Activated CD8-positive, alpha-beta memory T cell treated with anti-CD3 and anti-CD28 coated beads for 48 hours (primary cell): ENCODE data around the gene IFT22.
"Not testable (repeated sequence)": the region's sequence is repeated elsewhere in the genome, so short reads cannot be mapped to it uniquely, and the experiment has no call there.

ENCODE experiments used
- DNase-seq, 3 experiments: peaks; one replicate each; pipeline ENCODE4 v3.0.0-alpha.2; 2020; ENCODE audit warnings: low read depth in 2 of 3, low spot score in 2 of 3

The IFT22 gene

DNA sequence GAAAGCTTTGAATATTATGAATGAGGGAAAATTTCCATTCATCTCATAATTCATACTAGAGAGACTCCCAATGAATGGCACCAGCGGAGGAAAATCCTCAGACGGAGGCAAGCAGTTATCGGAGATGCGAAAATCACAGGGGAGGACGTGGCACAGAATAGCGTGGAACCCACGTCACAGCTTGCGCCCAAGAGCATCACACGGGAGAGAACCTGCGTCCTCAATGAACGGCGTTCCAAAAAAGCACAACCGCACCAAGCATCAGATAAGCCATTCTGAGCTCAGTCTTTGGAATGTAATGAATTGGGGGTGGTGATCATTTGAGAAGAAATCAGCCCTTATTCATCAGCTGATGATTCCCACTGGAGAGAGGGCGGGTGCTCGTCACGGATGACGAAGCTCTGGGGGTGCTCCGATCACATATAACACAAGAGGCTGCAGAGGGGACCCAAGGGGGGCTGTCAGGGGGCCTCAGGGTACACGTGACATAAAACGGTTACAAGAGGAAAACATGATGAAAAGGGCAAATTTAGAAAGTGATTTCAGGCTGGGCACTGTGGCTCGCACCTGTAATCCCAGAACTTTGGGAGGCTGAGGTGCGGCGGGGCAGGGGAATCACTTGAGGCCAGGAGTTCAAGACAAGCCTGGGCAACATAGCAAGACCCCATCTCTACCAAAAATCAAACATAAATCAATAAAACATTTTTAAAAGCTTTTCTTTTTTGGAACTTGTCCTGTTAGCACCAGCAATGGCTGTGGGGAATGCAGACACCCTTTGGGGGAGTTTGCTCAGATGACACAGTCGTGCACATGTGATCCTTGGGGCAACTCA is 42.9 kb downstream of the IFT22 start:
- no peak for DNase-seq

DNA sequence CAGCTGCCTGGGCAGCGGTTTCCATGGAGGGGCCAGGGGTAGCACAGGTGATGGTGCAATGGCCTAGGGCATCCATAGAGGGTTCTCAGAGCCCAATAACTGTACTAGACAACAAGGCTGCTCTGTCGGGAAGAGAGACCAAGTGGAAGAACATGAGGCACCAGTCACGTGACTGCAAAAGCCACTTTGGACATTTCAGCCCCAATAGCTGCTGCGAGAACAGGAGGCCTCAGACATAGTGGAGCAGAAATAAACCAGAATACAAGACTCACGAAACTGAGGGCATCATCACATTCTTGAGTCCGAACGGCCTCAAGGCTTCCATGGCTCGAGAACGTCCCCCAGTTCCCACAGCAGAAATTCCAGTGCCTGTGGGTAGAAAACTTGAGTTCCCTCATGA is 44.5 kb downstream of the IFT22 start:
- no peak for DNase-seq

DNA sequence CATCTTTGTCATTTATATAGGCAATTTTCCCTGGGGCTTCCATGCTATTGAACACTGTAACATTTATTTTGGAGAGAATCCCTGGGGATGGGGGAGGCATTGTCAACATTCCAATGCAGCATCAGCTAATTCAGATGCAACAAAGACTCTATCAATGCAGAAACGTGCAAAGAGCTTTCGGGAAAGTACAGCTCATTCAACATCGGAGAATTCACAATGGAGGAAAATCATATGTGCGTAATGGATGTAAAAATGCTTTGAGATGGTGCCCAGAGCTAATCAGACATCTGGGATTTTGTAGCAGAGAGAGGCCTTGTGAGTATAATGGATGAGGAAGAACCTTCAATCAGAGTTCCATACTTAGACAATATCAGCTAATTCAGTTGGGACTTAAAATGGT is 48.4 kb downstream of the IFT22 start:
- DNase-seq: no peak

DNA sequence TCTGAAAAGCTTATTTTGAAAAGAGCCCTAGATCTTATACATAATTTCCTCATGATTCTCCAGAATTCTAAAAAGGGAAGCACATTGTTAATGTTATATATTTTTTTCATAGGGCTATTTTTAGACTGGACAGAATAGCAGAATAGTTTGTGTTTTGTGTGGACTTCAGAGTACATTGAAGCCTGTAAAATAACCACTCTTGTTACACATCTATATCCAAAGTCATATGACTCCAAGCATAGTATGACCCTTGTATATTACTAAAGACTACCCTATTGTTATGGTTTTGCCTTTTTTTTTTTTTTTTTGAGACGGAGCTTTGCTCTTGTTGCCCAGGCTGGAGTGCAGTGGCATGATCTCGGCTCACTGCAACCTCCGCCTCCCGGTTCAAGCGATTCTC is 50.6 kb downstream of the IFT22 start:
- no peak for DNase-seq

- no peak for DNase-seq
Observed at GRCh38 chr7:101269664-101270063, 51.9 kb downstream of the IFT22 start.

GRCh38 chr7:101265622-101266516 is 55.7 kb downstream of the IFT22 start:
- no peak for DNase-seq

- DNase-seq: not testable (repeated sequence)
Observed at GRCh38 chr7:101264102-101264706, 57.4 kb downstream of the IFT22 start.
